H1 (cell line): ENCODE data around the gene RNU5D-1. TPM values are rescaled to one million over a fixed set of nuclear protein-coding genes. Genes with fewer than 3 reads are reported as not detected.

Experiments used
- BRCA1 ChIP-seq: IDR thresholded peaks from 2 replicates; pipeline ENCODE4 v1.6.1; 2012; ENCODE audit warnings: low read depth, low read length, improper control_type of control experiment
- CHD2 ChIP-seq: IDR thresholded peaks from 2 replicates; pipeline ENCODE4 v1.6.1; 2012; ENCODE audit warnings: low read length, improper control_type of control experiment
- EZH2 ChIP-seq: fragments of 200-600 bp; sonication (generic); IDR thresholded peaks from 2 replicates; pipeline ENCODE4 v1.7.1; 2012; ENCODE audit warnings: low read depth, mild to moderate bottlenecking, moderate library complexity, low read length, inconsistent platforms; ENCODE audit not compliant: severe bottlenecking
- TEAD4 ChIP-seq: IDR thresholded peaks from 2 replicates; pipeline ENCODE4 v1.6.1; 2012; ENCODE audit warnings: low read depth, low read length, inconsistent platforms, mixed read lengths
- polyA plus RNA-seq, 7 experiments: library from polyadenylated mRNA; depleted of rRNA in 3 of 7; stranded (reverse) in 5 of 7; unstranded in 2 of 7; fragments of >200 nt in 5 of 7; fragments of 200-250 nt in 2 of 7; gene quantifications; 1 replicate in 5 of 7; 2 replicates in 1 of 7; 4 replicates in 1 of 7; pipeline versions ENCODE4 v1.2.1 to v1.2.3, GENCODE V29; 2011 to 2013; ENCODE audit warnings: missing spikeins in 2 of 7, mixed read lengths in 2 of 7
- total RNA-seq: library from RNA; stranded (reverse); fragmentation: NEBNext Ultra II Directional; extraction: Animal tissue kit (Norgen Biotek cat#: 25700); gene quantifications from 2 replicates; pipeline ENCODE4 v1.2.1, GENCODE V29; 2021

Gene RNU5D-1
- total and polyA plus RNA-seq, 2 of the 8 experiments (the other 6 are each of a cell fraction or from before 2014, with no cell fraction given): under 0.01 TPM; not detected in 1

GRCh38 chr1:44693900-44694299 is 37.1 kb downstream of the RNU5D-1 start (continued):
- no peak for TF ChIP-seq EZH2
- TF ChIP-seq CHD2: no peak
- no peak for TF ChIP-seq TEAD4
- TF ChIP-seq BRCA1: no peak
